Uterus (tissue), 2 donors: ENCODE results near the gene PNRC1.

ENCODE experiments used
- POLR2A ChIP-seq, 2 donors: fragments of 450-650 bp; IDR thresholded peaks; one replicate each; pipeline ENCODE4 v1.6.1; 2016; ENCODE audit warnings: antibody characterized with exemption in 2 of 2, mild to moderate bottlenecking in 1 of 2, moderate library complexity in 1 of 2
- TF ChIP-seq, protein P1 (sequence below), 4 experiments: fragments of 200-600 bp in 2 of 4; fragments of 450-650 bp in 2 of 4; sonication (generic) in 2 of 4; IDR thresholded peaks; one replicate each; pipeline ENCODE4 v1.5.1; 2016 to 2019; ENCODE audit warnings: antibody characterized with exemption in 4 of 4, mild to moderate bottlenecking in 2 of 4, moderate library complexity in 1 of 4

DNA sequence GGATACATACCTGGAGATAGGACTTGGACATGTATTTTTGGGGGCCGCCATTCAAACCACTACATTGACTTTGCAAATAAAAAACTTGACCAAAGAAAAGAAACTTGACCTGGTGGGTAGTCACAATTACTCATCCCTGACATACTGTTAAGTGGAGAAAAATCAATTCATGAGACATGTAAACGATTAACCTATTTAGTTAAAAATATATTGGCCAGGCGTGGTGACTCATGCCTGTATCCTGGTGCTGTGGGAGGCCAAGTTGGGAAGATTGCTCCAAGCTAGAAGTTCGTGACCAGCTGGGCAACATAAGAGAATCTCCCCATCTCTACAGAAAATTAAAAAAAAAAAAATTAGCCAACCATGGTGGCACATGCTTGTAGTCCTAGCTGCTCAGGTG is 39.8 kb downstream of the PNRC1 start:
- TF ChIP-seq, protein P1, sequence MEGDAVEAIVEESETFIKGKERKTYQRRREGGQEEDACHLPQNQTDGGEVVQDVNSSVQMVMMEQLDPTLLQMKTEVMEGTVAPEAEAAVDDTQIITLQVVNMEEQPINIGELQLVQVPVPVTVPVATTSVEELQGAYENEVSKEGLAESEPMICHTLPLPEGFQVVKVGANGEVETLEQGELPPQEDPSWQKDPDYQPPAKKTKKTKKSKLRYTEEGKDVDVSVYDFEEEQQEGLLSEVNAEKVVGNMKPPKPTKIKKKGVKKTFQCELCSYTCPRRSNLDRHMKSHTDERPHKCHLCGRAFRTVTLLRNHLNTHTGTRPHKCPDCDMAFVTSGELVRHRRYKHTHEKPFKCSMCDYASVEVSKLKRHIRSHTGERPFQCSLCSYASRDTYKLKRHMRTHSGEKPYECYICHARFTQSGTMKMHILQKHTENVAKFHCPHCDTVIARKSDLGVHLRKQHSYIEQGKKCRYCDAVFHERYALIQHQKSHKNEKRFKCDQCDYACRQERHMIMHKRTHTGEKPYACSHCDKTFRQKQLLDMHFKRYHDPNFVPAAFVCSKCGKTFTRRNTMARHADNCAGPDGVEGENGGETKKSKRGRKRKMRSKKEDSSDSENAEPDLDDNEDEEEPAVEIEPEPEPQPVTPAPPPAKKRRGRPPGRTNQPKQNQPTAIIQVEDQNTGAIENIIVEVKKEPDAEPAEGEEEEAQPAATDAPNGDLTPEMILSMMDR (IDR thresholded peaks at IDR 0.05): no peak
- no peak for TF ChIP-seq POLR2A (IDR thresholded peaks at IDR 0.05)
